Hematopoietic multipotent progenitor cell (in vitro differentiated cells): Measurements from ENCODE around the gene SHBG. TPM values are rescaled to one million over a fixed set of nuclear protein-coding genes. Genes with fewer than 3 reads are reported as not detected.
"Not testable (repeated sequence)": the region's sequence is repeated elsewhere in the genome, so short reads cannot be mapped to it uniquely, and the experiment has no call there.

ENCODE experiments used
- DNase-seq, 3 donors: peaks; one replicate each; pipeline ENCODE4 v3.0.0-alpha.2; 2011 to 2015; ENCODE audit warnings: low read depth in 2 of 3, low spot score in 2 of 3
- total RNA-seq: library from RNA; depleted of rRNA; stranded (reverse); fragments of >200 nt; gene quantifications from one replicate; pipeline ENCODE4 v1.2.3, GENCODE V29; 2012

Gene SHBG, protein sequence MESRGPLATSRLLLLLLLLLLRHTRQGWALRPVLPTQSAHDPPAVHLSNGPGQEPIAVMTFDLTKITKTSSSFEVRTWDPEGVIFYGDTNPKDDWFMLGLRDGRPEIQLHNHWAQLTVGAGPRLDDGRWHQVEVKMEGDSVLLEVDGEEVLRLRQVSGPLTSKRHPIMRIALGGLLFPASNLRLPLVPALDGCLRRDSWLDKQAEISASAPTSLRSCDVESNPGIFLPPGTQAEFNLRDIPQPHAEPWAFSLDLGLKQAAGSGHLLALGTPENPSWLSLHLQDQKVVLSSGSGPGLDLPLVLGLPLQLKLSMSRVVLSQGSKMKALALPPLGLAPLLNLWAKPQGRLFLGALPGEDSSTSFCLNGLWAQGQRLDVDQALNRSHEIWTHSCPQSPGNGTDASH
- total RNA-seq: not detected

DNA sequence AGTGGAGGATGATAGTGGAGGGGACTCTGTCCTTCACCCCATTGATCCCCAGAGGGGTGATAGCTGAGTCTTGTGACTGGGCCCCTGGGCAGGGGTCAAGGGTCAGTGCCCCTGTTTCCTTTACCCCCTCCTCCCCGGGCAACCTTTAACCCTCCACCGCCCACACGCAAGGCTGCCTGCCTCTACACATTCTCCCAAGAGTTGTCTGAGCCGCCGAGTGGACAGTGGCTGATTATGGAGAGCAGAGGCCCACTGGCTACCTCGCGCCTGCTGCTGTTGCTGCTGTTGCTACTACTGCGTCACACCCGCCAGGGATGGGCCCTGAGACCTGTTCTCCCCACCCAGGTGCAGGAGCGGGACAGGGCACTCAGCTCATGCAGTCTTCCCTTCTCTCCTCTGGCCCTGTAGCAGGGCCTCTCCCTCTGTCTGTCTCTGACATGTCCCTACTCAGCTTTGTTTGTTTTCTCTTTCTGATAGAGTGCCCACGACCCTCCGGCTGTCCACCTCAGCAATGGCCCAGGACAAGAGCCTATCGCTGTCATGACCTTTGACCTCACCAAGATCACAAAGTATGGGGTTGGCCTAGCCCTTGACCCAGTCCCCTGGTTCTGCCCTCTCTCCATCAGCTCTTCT, at the start of gene SHBG:
SHBG (plus strand) TSS at position 197 of the 633 bp plus-strand sequence; CDS start at position 235, 38 bp downstream.
- DNase-seq: no peak

DNA sequence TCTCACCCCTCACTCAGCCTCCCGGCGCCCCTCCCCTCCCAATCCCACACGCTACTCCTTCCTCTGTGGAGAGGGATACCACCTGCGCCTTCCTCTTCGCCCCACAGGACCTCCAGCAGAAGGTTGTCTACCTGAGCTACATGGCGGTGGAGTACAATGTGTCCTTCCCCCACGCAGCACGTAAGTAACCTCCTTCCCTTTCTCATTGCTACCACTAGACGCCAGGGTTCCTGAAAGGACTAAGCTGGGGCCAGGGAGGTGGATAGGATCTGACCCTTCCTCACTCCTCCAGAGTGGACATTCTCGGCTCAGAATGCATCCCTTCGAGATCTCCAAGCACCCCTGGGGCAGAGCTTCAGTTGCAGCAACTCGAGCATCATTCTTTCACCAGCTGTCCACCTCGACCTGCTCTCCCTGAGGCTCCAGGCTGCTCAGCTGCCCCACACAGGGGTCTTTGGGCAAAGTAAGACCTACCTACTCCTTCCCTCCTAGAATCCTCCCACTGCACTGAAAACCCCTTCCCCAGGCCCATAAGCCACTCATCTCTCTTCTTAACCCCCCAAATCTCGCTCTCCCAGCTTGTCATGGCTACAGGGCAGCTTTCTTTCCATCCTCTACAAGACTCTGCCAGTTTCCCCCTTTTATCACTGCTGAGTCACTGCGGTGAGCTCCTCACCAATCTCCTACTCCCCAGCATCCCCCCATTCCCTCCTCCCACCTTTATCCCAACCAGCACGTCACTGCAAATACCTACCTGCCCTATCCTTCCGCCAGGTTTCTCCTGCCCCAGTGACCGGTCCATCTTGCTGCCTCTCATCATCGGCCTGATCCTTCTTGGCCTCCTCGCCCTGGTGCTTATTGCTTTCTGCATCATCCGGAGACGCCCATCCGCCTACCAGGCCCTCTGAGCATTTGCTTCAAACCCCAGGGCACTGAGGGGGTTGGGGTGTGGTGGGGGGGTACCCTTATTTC, 49.0 kb upstream of the SHBG start:
- DNase-seq: no peak

DNA sequence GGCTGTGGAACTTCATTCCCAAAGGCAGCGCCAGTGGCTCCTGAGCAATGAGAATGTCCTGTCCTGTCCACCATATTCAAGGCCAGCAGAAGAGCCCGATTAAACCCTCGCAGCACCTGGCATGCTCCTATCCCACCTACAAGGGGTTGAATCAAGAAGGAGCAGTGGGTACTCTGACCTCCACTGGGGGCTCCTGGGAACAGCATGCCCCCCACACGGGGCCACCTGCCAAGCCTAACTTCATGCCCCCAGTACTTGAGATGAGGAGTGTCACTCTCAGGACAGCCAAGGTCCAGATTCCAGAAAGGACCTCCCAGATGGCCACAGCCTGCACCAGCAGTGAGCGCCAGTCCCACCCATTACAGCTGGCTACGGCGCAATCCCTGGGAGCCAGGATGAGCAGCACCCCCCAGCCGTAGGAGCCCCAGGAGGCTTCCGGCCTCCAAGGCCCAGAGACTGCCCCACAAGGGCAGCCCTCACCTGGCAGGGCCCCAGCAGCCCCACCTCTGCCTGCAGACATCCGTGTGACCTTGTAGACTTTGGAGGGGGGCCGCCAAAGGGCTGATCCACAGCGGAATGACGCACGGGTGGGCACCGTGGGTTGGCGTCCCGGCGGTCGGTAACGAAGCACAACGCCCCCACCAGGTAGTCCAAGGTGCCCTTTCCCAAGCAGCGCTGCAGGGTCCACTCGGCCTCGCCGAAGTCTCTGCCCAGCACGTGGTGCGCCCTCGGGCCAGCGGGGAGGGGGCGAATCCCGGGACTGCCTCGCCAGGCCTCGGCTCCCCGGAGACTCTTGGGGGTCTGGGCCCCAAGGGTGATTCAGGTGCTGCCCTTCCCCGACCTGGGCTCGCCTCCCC, 47.3 kb upstream of the SHBG start:
- DNase-seq: no peak

DNA sequence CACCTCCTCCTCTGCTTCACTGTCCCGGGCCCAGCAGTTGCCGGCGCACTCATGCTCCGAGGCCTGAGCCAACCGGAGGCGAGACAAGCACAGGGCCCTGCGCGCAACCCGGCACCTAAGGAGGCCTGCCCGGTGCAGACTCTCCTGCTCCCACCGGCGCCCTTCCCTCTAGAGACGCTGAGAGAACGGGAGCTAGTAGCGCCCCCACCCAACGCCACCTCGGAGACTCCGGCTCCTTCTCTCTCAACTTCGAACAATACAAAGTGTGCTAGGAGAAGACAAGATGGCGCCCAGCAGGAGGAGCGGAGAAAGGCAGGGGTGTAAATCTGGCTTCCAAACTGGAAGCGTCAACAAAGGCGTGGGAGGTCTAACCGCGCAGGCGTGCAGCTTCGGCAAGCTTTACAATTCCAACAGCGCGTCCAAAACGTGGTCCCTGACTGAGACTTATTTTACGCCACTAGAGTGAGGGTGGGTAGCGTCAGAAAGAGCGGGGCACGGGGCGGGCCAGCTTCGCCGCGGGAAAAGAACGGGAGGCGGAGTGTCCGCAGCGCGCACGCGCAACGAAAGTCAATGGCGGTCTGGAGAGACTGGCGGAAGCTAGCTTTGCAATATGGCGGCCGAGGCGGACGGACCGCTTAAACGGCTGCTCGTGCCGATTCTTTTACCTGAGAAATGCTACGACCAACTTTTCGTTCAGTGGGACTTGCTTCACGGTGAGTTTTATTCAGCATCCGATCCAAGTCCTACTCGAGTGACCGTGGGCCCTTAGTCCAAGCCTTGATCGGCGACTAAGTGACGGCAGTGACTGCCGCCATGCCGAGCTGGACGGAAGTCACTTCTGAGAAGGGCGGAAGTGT, 46.5 kb upstream of the SHBG start, which contains the start of gene MPDU1:
MPDU1 (plus strand) TSS at position 600 of the 857 bp plus-strand sequence; CDS start at position 611, 11 bp downstream.
- DNase-seq: peak; percentile 90 to 97 (median 95)

DNA sequence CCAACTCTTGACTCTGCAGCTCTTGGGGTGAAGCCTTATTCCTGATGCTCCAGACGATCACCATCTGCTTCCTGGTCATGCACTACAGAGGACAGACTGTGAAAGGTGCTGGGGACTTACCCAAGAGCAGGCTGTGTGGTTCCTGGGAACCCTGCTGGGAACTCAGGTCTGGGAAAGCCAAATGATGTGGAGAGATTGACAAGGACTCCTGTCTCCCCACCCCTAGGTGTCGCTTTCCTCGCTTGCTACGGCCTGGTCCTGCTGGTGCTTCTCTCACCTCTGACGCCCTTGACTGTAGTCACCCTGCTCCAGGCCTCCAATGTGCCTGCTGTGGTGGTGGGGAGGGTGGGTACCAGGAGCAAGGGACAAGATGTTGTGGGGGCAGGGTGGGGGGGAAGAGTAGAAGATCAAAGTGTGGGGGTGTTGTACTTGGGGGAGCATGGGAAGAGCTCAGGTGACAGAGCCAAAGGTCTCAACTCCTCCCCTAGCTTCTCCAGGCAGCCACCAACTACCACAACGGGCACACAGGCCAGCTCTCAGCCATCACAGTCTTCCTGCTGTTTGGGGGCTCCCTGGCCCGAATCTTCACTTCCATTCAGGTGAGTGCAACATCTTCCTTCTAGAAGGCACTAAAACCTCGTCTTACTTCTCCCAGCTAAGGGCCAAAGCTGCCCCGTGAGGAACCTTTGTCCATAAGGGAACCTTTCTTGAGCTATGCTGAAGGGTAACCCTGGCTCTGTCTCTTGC, 43.1 kb upstream of the SHBG start:
- DNase-seq: no peak

DNA sequence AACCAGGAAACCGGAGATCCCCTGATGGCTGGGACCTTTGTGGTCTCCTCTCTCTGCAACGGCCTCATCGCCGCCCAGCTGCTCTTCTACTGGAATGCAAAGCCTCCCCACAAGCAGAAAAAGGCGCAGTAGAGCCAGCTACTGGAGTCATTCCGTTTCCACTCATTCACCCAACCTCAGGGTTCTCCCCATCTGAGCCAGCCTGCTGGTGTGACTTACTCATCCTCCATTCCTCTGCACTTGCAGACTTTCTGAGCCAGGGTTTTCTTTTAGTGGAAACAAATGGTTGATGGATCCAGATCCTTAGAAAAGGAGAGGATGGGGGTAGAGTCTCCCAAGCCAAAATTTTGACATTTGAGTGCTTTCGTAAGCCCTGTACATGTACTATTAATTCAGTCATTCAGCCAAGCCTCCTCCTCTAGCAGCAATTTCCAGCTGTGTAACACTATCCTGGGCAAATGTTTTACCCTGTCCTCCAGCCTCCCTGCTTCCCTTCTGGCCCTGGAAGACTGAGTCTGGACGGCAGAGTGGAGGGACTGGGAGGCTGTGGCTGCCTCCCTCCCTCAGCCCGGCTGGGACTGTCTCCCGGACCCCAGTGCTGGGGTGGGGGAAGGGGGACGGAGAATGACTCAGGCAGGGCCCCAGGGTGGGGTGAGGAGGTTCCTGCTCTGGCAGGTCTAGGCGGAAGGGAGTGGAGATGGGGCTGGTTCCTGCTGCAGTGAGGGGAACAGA, 42.3 kb upstream of the SHBG start:
- no peak for DNase-seq

DNA sequence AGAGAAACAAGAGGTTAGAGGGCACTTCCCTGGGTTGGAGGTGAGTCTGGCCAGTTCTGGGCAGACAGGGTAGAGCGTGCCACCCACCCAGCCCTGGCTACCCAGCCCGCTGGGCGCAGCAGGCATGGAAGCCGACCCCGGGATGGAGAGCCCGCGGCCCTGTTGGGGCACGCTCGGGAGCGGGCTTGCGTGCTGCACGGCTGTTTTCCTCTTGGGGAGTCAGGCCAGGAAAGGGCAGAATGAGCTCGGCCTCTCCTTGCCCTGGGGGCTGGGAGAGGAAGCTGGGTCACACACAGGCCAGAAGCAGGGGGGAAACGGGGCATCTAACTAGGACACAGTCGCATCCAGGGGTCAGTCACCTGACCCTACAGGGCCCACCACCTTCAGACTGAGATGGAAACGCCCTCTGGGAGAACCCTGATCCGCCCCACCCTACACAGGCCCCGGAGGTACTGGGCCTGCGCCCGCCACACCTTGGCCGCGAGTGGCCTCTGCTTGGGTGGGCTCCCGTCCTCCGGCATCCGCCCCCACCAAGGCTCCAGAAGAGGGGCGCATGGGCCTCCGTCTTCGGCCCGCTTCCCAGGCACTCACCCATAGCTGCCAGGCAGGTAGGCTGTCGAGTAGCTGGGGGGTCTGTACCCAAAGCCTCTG, 41.3 kb upstream of the SHBG start:
- DNase-seq: no peak

DNA sequence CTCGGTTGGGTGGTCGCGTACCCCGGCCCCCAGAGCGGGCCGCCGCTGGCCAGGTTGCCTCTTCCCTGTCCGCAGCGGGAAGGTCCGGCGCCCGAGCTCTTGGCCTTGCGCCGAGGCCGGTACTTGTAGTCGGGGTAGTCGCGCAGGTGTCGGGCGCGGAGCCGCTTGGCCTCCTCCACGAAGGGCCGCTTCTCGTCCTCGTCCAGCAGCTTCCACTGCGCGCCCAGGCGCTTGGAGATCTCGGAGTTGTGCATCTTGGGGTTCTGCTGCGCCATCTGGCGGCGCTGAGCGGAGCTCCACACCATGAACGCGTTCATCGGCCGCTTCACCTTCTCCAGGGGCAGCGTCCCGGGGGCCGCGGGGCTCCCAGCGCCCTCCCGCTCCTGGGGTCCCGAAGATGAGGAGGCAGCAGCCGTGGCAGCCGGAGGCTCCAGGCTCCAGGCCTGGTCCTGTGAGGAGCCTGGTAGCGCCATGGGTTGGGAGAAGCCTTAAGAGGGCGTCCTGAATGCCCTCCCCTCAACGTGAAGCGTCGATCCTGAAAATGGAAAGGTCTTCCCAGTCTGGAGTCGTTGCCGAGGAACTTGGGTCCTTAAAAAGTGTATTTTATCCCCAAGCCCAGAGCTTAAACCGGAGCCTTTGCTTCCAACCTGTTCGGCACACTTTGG, 40.6 kb upstream of the SHBG start:
- DNase-seq: peak in 2 of 3 donors; percentile 81 to 83

DNA sequence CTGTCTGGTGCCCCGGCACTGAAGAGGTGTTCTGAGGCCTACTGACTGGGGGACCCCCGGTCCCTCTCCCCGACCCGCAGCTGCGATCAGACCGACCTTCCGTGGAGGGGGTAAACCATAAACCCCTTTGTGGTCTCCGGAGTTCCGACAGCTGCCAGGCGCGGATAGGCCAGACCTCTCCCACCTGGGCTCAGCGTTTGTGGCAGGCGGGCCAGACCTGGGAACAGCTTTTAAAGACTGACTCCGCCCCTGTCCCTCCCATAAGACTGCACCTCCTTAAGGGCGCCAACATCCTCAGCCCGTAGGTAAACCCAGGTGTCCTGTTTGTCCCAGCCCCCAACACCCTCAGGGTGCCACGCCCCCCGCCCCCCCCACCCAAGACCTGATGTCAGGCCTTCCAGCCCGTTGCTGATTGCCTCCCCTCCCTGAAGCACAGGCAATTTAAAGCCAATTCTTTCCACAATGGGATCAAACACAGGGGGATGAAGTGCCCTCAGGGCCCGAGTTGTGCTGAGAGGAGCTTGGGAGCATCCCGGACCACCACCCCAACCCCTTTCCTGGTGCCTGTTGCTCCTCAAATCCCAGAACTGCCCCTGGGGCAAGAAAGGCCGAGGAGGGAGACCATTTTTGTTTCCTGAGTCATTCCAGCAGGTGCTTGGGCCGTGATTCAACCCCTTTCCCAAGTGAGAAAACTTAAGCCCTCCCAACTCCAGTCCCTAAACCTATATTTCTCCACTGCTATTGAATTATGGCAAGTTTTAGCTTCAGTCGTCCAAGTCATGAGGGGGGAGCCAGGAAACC, 39.8 kb upstream of the SHBG start, which contains the start of gene SOX15:
SOX15 (minus strand) TSS at position 204 of the 801 bp plus-strand sequence. CDS start 418 bp downstream, outside the sequence.
- no peak for DNase-seq

DNA sequence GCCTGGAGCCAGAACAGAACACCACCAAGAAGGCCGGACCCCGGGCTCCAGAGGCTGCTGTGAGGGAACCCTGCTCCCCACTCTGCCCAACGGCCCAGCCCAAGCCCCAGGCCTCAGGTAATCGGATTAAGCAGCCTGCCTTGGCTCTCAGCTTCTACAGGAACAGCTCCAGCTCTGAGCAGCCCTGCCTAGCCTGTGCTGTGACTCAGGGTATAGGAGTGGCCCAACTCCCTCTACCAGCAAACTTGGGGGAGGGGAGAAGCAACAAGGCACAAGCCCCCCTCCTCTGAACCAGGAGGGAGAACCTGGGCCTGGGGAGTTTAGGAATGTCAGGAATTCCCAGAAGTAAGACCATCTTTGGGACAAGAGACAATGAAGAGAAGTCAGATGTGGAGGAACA, 39.2 kb upstream of the SHBG start:
- no peak for DNase-seq

DNA sequence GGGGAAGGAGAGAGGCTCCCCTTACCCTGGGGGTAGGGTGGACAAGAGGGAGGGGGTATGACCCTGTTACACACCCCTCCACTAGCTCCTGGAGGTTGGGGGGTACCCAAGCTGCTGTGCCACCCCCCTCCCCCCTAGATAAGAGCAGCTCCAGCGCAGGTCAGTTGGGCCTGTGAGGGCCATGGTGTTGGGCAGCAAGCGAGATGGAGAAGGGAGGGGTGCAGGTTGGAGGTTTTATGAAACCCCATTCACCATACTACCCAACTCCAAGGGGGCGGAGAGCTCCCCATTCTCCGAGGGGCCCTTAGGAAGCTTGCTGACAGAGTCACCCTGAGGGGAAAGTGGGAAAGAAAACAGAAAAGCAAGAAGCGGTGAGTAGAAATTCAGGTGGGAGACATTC, 38.3 kb upstream of the SHBG start:
- no peak for DNase-seq

DNA sequence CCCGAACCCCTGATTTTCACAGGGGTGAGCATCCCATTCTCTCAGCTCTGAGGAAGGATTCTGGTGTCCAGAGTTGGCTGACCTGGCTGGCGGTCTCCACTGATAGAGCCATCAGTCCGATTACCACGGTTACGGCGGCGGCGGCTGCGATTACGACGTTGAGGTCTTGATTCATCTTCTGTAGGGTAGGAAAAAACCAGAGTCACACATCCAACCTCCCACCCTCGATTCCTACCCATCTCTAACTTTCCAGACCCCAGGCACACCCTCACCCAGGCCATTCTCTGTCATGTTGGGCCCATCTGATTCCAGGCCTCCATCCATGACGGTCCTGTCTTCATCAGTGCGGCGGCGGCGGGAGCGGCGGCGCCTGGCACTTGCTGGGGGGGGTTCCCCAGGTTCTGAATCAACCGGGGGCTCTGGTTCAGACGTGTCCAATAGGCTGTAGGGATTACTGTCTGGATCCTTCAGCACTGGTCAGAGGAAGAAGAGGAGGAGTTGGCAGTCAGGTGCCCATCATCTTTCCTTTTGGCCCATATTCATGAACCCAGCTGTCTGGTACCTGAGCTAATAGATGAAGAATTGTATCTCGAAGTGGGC, 37.4 kb upstream of the SHBG start:
- no peak for DNase-seq

DNA sequence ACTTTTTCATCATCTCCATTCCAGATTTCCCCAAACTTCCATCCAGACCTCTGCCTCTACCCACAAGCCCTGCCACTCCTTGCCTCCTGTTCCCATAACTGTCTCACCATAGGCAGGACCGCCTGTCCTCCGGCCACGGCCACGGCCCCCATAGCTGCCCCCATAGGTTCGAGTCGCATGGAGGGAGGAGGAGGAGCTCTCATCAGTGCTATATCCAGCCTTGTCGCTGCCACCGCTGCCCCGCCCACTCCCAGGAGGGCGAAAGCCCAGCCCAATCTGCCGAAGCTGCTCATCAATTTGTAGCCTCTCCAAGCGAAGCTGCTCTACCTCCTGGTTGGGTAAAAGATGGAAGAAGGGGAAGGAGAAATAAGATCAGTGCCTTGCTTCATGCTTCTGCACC, 36.6 kb upstream of the SHBG start:
- no peak for DNase-seq

DNA sequence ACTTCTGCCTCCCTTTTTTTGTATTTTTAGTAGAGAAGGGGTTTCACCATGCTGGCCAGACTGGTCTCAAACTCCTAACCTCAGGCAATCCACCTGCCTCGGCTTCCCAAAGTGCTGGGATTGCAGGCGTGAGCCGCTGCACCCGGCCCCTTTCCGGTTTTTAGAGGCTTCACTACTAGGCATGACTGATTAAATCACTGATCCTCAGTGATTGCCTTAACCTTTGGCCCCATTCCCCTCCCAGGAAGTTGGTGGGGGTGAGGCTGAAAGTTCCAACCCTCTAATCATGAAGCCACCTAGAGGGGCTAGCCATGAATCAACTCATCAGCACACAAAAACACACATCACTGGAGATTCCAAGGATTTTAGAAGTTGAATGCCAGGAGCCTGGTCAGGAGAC, 32.4 kb upstream of the SHBG start:
- DNase-seq: not testable (repeated sequence)

DNA sequence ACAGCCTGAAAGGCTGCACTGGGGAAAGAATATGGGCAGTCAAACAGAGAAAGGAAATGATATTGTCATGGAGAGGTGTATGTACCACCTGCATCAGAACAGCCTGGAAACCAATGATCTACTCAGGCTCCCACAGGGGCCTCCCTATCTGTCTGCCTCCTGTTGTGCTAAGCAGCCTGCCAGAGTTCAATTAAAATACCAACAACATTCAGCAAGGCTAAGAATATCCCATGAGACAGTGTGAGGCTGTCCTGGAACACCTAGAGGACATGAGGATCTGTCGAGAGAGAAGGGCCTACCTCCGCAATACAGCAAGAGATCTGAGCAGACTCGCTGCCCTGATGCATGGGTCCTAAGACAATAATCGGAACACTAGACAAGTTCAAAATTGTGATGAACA, 23.7 kb upstream of the SHBG start:
- no peak for DNase-seq
